Activated CD4-positive, alpha-beta T cell treated with anti-CD3 and anti-CD28 coated beads, Interleukin-2, Interleukin-6, amounts not matched to agents 100 ng/mL and 50 ng/mL, durations not matched to agents 16 hours and 8 hours (primary cell): ENCODE results near the gene KRTAP4-4.
"Not testable (repeated sequence)": the region's sequence is repeated elsewhere in the genome, so short reads cannot be mapped to it uniquely, and the experiment has no call there.

Experiments
- DNase-seq: peaks from one replicate; pipeline ENCODE4 v3.0.0-alpha.2; 2020

The KRTAP4-4 gene

DNA sequence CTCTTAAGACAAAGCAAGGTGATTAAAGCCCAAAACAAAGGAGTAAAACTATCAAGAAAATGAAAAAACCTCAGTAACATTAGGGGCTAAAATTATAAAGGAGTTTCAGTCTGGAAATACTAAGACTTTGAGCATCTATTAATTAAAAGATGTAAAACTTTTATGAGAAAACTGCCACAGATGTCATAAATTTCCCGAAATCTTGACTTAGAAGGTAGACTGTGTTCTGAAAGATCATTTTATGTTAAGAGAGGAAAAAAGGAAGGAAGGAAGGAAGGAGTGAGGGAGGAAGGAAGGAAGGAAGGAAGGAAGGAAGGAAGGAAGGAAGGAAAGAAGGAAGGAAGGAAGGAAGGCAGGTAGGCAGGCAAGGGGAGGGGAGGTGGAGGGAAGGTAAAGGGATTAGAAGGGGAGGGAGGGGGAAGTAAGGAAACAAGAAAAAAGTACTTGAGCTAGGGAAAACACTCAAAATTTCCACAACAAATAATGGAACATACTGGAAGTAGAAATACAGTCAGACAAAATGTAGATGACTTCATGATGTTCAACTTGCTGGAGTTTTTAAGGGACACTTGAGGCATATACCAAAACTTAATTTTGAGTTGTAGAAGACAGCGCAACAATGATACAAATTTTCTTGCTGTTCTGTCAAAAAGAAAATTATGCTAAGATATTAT lies 12.9 kb downstream of the KRTAP4-4 start:
- DNase-seq, result no peak

DNA sequence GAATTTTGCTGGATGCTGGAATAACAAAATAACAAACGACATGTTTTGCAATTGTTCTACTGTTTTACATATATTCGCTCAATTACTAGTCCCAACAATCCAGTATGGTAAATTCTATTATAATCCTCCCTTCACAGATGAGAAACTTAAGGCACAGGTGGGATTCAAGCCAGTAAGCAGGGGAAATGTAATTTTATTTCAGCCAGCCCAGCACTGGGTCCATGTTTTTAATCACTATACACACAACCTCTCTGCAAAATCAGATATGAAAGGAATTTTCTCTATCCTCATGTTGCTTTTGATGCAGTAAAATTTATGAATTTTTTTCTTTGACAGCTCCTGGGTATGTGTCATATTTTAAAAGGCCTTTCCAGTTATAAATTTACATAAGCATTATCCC lies 15.3 kb downstream of the KRTAP4-4 start:
- DNase-seq, result no peak

DNA sequence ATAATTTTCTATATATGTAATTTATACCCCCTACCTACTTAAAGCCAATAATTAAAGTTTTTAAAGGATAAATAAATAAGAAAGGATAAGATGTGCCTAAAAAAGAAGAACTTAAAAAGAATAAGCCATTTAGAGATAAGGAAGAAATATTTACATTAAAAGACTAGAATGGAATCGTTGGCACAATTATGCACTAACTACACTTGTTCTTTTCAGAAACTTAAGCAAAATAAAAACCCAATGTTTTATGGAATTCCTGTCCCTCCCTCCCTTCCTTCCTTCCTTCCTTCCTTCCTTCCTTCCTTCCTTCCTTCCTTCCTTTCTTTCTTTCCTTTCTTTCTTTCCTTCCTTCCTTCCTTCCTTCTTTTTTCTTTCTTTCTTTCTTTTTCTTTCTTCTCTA lies 15.7 kb downstream of the KRTAP4-4 start:
- DNase-seq, result no peak

DNA sequence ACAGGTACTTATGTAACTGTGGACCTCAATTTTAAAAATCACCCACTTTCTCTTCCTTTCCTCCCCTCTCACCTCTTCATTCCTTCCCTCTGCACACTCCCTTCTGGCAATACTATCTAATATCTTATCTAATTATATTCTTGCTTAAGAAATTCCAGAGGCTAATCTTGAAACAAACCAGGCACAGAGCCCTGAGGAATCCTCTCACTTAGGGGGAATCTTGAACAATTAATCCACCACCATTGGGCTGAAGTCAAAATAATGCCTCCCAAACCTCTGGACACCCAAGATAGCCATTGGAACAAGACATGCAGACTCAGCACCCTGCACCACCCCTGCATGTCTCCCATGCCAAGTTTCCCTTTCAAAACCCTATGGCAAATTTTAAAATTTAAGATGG lies 19.2 kb downstream of the KRTAP4-4 start:
- DNase-seq, result no peak

DNA sequence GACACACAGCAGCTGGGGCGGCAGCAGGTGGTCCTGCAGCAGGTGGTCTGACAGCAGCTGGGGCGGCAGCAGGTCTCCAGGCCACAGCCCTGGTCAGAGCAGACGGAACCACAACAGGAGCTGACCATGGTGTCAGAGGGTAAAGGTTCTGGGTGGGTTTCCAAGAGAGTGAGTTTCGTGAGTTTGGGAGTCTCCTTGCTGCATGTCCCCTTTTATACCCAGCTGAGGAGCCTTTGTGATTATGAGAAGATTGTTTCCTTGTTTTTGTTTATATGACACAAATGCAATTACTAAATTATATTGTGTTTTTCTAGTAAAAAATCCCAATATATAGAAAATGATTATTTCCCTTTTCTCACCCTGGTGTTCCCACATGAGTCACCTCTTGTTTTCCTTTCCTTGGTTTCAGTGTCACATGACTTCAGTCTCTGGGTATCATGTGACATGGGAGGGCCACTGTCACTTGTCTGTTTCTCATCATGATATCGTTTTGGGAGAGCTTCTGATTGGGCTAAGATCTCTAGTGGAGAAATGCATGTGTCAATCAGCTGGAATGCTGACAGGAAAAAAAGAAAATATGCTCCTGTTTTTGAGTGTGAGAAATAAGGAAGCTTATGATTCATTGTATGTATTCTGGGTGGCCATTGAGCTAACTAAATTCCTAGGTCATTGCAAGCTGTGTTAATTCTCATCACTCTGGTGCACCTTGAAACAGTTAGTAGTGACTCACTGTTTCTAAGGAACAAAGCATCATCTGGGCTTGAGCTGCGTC lies 20.0 kb downstream of the KRTAP4-4 start, which contains the start of gene KRTAP4-6:
Gene KRTAP4-6, minus strand, starts transcription at position 185 of the 772 bp plus-strand sequence. Its CDS starts 57 bp downstream, at position 128.
- DNase-seq, result no peak

DNA sequence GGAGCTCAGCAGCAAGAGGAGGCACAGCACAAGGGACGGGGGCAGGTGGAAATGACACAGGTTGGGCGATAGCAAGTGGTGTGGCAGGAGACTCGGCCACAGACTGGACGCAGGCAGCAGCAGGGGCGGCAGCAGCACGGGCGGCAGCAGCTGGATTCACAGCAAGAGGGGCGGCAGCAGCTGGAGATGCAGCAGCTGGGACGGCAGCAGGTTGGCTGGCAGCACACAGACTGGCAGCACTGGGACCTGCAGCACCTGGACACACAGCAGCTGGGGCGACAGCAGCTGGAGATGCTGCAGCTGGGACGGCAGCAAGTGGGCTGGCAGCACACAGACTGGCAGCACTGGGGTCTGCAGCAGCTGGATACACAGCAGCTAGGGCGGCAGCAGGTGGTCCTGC lies 20.7 kb downstream of the KRTAP4-4 start:
- not testable (repeated sequence) for DNase-seq

DNA sequence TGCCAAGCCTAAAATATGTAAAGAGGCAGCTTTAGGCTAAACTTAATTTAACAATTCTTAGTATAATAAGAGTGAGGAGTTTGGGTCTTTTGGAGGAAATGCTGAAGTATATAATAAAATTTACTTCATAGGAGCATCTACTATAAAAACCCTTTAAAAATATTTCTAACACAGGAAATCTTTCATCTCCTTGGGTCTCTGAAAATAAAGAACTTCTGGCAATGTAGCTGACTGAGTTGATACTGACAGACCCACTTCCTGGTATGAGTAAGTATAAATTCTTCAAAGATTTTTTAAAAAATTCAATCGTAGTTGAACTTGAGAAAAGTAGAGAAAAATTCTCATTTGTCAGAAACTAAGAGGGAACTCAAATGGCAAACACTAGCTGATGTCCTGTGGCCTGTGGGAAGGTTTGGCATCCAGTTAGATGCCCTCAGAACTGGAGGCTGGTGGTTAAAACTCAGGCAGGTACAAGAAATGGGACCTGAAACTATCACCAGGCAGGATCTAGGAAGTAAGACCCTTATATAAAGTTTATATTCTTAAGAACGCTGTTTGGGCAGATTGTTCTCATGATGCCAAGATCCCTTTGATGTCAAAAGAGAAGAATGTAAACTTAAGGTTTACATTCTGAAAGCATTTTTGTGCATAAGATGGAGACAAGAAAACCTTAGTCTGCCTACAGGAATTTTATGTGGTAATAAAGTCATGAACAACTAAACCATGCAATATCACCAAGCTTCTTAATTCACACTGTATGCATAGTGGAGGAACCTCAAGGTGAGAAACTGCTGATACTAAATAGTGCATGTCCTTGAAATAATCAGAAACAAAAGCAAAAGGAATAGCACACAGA lies 26.4 kb downstream of the KRTAP4-4 start:
- no peak for DNase-seq

DNA sequence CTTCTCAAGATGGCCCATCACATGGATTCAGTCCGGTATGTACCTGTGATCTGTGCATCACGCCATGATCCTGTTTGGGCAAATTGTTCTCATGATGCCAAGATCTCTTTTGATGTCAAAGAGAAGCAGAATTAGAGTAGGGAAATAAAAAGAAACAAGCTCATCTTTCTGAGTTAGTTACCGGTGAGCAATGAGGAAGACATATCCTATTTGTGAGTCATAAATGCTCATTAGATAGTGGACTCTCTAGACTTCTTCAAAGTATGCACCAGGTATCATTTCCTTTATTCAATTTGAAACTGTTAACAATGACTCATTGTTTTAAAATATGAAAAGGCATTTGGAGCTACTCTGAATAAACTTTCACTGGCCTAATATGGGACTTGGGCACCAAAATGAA lies 28.6 kb downstream of the KRTAP4-4 start:
- DNase-seq, result no peak

DNA sequence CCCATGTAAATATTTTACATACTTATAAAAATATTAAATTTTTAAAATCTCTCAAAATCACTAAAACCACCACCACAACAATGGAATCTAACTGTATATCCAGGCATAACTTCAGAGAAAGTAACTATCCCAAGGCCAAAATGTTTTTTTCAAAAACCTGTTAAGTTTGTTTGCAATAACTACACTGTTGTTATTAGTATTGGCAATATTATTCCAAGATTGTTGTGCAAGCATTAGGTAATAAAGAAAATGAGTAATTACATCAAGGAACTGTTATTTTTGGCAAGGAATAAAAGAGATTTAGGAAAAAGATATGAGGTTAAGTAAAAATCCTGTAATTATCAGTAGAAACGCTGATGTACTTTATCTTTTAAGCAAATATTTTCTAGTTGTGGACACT lies 33.2 kb downstream of the KRTAP4-4 start:
- no peak for DNase-seq

DNA sequence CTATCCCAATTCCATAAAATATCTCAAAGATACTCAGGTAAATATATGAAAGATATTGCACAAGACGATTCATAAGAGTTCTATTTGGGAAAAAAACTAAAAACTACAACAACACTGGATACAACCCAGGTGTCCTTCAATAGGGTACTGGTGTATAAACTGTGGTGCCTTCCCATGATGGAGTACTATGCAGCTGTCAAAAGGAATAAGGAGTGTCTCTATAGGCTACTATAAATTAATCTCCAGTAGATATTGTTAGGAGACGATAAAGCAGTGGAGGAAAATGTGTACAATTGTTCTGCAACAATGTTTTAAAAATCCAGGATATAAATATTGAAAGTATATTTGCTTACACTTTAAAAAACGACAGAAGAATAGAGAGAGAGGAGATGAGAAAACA lies 34.1 kb downstream of the KRTAP4-4 start:
- DNase-seq, result no peak

DNA sequence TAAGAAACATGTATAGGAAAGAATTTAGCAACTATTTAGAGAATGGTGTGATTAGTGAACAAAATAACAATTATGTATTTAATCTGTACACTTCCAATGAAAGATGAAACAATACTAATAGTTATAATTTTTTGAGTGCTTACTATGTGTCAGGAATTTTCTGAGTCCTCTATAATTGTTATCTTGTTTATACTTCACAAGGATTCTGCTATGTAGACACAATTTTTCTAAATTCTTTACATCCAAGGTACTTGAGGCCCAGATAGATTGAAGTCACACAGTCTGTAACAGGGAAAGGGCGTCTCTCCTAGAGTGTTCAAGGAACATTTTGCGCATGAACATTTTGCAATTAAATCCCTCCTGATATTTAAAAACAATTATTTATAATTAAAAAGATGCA lies 35.5 kb downstream of the KRTAP4-4 start:
- no peak for DNase-seq

DNA sequence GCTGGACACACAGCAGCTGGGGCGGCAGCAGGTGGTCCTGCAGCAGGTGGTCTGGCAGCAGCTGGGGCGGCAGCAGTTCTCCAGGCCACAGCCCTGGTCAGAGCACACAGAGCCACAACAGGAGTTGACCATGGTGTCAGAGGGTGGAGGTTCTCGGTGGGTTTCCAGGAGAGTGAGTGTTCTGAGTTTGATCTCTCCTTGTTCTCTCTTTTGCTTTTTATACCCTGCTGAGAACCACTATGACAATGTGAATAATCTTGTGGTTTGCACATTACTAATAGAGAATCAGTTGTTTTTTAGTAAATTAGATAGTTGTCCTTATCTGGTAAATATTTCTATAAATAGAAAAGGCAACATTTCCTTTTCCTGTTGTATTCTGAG lies 36.6 kb downstream of the KRTAP4-4 start, which contains the start of gene KRTAP4-12:
Gene KRTAP4-12, minus strand, starts transcription at position 192 of the 381 bp plus-strand sequence. Its CDS starts 60 bp downstream, at position 132.
- not testable (repeated sequence) for DNase-seq

DNA sequence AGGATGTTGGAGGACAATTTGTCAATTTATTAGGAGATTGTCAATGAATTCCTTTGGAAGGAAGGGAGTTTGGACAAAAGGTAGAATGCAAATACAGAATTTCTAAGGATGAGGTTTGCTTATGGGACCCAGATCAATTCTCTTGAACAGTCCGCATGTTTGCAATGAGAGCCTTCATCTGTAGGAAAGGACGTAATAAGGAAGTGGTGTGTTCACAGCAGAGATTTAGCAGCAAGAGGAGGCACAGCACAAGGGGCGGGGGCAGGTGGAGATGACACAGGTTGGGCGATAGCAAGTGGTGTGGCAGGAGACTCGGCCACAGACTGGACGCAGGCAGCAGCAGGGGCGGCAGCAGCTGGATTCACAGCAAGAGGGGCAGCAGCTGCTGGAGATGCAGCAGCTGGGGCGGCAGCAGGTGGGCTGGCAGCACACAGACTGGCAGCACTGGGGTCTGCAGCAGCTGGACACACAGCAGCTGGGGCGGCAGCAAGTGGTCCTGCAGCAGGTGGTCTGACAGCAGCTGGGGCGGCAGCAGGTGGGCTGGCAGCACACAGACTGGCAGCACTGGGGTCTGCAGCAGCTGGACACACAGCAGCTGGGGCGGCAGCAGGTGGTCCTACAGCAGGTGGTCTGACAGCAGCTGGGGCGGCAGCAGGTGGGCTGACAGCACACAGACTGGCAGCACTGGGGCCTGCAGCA lies 37.1 kb downstream of the KRTAP4-4 start:
- not testable (repeated sequence) for DNase-seq

DNA sequence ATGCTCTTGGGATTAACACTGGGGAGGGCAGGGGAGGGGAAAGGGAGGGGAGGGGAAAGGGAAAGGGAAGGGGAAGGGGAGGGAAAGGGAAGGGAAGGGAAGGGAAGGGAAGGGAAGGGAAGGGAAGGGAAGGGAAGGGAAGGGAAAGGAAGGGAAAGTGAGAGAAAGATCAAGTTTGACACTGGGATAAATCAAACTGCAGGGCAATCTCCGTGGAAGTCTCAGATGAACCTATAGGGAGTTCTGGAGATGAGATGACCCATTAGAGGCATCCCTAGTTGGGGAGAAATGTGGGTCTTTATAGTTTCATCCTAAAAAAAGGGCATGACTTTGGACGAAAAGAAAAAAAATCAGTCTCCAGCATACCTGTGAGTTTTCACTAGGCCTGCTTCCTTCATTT lies 38.8 kb downstream of the KRTAP4-4 start:
- no peak for DNase-seq

DNA sequence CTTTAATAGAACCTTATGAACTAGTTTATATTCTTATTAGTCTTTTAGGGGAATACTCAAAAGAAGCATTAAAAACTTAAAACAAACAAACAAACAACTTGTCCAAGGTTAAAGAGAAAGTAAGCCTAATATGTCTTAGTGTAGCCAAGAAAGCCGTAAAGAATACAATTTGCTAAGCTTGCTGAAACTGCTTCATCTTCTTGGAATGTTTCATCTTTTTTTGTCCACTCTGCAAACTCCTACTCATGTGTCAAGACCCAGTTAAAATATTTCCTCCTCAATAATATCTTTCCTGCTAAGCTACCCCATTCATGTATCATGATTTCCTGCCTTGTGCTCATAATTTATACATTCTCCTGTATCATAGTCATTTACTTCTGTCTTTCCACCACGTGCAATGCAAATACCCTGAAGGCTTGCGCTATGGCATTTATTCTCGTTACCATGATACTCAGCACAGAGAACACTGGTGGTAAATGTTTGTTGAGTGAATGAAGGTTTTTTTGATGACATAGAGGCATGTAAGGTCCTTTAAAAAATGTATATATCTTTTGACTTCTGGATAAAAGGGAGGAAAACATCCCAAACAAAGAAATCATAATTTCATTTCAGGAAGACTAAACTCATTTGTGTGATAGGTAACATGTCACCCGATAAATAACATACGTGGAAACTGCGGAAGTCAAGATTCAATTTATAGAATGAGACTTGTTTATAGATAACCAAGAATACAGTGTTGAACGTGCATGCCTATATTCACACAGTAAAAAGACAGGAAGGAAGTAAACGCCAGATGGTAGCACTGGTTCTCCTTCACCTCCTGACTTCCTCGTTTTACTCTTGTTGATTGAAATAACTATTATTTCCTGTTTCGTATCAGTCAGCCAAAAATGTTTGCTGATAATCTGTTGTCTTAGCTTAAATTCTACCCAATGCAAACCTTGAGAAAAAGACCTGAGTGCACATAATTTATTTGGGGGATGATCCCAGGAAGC lies 40.6 kb downstream of the KRTAP4-4 start:
- DNase-seq, result not testable (repeated sequence)

DNA sequence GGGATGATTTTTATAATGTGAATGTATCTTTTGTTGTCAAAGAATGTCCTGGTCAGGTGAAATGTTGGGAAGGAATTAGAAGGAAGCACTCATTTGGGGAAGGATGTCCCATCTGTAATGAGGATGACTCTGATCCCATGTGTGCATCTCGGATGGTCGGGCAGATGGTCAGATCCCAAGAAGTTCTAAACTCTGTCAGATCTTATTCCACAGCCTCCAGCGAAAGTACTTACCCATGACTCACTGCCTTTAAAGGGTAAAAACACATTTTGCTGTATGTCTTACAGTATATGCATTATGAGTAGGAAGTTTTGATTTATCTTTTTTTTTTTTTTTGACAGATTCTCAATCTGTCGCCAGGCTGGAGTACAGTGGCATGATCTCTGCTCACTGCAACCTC lies 41.8 kb downstream of the KRTAP4-4 start:
- no peak for DNase-seq

DNA sequence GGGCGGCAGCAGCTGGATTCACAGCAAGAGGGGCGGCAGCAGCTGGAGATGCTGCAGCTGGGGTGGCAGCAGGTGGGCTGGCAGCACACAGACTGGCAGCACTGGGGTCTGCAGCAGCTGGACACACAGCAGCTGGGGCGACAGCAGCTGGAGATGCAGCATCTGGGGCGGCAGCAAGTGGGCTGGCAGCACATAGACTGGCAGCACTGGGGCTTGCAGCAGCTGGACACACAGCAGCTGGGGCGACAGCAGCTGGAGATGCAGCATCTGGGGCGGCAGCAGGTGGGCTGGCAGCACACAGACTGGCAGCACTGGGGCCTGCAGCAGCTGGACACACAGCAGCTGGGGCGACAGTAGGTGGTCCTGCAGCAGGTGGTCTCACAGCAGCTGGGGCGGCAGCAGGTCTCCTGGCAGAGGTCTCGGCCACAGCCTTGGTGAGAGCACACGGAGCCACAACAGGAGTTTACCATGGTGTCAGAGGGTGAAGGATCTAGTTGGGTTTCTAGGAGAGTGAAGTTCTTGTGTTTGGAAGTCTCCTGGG lies 42.6 kb downstream of the KRTAP4-4 start, which contains the start of gene KRTAP4-11:
Gene KRTAP4-11, minus strand, starts transcription at position 528 of the 541 bp plus-strand sequence. Its CDS starts 58 bp downstream, at position 470.
- DNase-seq, result not testable (repeated sequence)

DNA sequence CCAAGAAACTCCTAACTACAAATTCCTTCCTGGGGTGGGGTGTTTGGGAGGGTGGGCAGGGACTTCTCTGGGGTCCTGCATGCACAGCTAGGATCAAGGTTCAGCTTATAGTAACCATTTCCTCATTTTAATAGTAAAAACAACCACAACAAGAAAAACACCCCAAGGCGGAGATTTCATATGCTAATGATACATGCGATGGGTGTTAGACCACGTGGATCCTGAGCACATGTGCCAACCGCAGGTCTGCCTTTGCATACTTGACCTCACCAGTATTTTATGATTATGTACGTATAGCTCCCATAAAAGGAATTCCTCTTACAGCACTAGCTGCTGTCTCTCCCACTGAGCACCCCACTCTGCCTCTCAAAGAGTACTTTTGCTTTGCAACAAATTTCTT lies 44.3 kb downstream of the KRTAP4-4 start:
- DNase-seq, result no peak

DNA sequence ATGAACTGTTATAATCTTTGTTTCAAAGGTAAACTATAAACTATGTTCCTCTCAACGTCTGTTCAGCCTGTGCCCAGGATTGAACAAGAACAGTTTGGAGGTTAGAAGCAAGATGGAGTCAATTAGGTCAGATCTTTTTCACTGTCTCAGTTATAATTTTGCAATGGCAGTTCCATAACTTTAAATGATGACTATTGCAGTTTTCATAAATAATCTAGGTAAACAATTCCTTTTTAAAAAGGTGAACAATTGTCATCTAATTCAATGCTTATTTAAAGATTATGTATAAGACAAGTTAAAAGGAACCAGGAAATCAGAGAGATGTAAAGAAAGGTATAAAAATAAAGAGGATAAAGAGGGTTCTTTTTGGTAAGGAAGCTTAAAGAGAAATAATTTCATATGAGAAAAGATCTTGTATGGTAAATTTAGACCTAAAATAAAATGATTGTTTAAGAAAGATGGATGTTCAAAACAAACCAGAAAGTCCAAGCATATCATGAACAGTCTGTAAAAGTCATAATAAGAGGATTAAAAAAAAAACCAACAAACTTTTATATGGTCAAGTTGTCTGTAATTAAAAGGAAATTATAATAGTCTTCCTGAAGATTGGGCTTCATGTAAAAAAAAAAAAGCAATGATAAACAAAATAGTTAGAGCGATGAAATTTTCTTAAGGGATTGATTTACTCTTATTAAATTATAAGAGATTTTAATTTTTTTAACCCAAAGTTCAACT lies 49.2 kb downstream of the KRTAP4-4 start:
- DNase-seq, result no peak
